Activated T-helper 2 cell treated with anti-CD3 and anti-CD28 coated beads, Interferon-gamma antibody, Interleukin-2, Interleukin-4, amounts not matched to agents 10 μg/mL and 5 μg/mL and 100 μg/mL, durations not matched to agents 14 hours and 24 hours and 36 hours (primary cell): ENCODE data around the gene IL1RAPL1. TPM values are rescaled to one million over a fixed set of nuclear protein-coding genes. Genes with fewer than 3 reads are reported as not detected.

Experiments used
- DNase-seq: peaks from one replicate; pipeline ENCODE4 v3.0.0; 2021; ENCODE audit warnings: low spot score
- H3K27ac Mint-ChIP-seq: one replicate; pipeline ENCODE4 v1.8.0; 2021; ENCODE audit warnings: mixed read lengths
- H3K27me3 Mint-ChIP-seq: one replicate; pipeline ENCODE4 v1.8.0; 2021; ENCODE audit warnings: low read depth, mixed read lengths
- H3K36me3 Mint-ChIP-seq: one replicate; pipeline ENCODE4 v1.8.0; 2021; ENCODE audit warnings: low read depth, mixed read lengths
- H3K4me1 Mint-ChIP-seq: one replicate; pipeline ENCODE4 v1.8.0; 2021; ENCODE audit warnings: low read depth, mixed read lengths
- H3K4me3 Mint-ChIP-seq: one replicate; pipeline ENCODE4 v1.8.0; 2021; ENCODE audit warnings: low read depth, mild to moderate bottlenecking, moderate library complexity, mixed read lengths
- H3K9me3 Mint-ChIP-seq: one replicate; pipeline ENCODE4 v1.8.0; 2021; ENCODE audit warnings: mixed read lengths
- intact Hi-C: fragments of 100-400 bp; cut with micrococcal nuclease; formaldehyde crosslinking; loops from one replicate; pipeline ENCODE4 v1.15.1; 2023
- total RNA-seq: library from RNA; stranded (reverse); gene quantifications from 2 replicates; pipeline ENCODE4 v1.2.3, GENCODE V29; 2022

The IL1RAPL1 gene
- total RNA-seq, 1 donor from 2014 or later: not detected

GRCh38 chrX:29506729-29507128, 919.5 kb downstream of the IL1RAPL1 start:
- H3K36me3 Mint-ChIP-seq: no peaks in the 10 kb centered on the region
- no peak overlapping the region for H3K4me3 Mint-ChIP-seq
- intact Hi-C loops: no loop called here
- no peak for DNase-seq
- peaks cover 17% of the 10 kb centered on the region for H3K9me3 Mint-ChIP-seq
- no peaks in the 10 kb centered on the region for H3K4me1 Mint-ChIP-seq
- no peaks in the 10 kb centered on the region for H3K27me3 Mint-ChIP-seq
- H3K27ac Mint-ChIP-seq: no peak overlapping the region

- no peak overlapping the region for H3K4me3 Mint-ChIP-seq
- H3K4me1 Mint-ChIP-seq: no peaks in the 10 kb centered on the region
- no peak for DNase-seq
- peaks cover 5% of the 10 kb centered on the region for H3K9me3 Mint-ChIP-seq
- H3K36me3 Mint-ChIP-seq: no peaks in the 10 kb centered on the region
- intact Hi-C loops: no loop called here
- no peaks in the 10 kb centered on the region for H3K27me3 Mint-ChIP-seq
- no peak overlapping the region for H3K27ac Mint-ChIP-seq
Measured at GRCh38 chrX:29518100-29518499, 930.9 kb downstream of the IL1RAPL1 start.

DNA sequence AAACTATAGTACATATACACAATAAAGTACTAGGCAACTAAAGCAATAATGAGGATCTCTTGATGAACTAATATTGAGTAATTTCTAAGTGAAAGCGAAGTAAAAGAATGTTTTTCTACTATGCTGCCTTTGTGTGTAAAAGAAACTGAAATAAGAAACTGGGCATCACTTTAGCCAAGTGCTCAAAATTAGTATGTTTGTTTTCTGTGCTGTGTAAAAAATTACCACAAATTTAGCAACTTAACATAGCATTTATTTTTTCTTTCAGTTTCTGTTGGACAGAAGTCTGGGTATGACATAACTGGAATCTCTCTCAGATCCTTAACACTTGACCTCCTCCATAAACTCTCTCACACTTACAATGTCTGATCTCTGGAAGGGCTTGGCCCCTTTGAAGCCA, 941.0 kb downstream of the IL1RAPL1 start:
- Mint-ChIP-seq H3K36me3 (no peaks in the 10 kb centered on the region), H3K27ac (no peak overlapping the region), H3K4me3 (no peak overlapping the region), H3K27me3 (no peaks in the 10 kb centered on the region), H3K9me3 (no peaks in the 10 kb centered on the region), H3K4me1 (no peaks in the 10 kb centered on the region)
- intact Hi-C loops: no loop called here
- no peak for DNase-seq

DNA sequence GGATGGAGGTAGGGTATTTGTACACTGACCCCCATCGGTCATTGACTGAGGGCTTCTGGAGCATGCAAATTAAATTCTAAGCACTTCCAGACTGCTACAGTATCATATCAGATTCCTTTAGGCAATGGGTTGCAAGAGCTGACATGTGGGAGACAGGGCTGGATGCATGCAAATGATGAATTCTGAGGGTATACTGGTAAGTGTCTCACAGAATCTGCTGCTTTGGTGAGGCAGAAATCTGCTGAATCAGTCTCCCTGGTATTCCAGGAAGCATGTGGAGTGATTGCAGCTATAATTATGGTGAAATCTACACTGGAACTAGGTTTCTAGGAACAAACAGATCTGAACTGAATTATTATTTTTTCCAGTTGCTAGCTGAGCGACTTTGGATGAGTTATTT, 943.3 kb downstream of the IL1RAPL1 start:
- Mint-ChIP-seq H3K4me1 (no peaks in the 10 kb centered on the region), H3K36me3 (no peaks in the 10 kb centered on the region), H3K4me3 (no peak overlapping the region), H3K27me3 (no peaks in the 10 kb centered on the region), H3K27ac (no peak overlapping the region), H3K9me3 (no peaks in the 10 kb centered on the region)
- DNase-seq: no peak
- intact Hi-C loops: no loop called here

- H3K27ac Mint-ChIP-seq: no peak overlapping the region
- H3K9me3 Mint-ChIP-seq: no peaks in the 10 kb centered on the region
- H3K4me1 Mint-ChIP-seq: no peaks in the 10 kb centered on the region
- H3K4me3 Mint-ChIP-seq: no peak overlapping the region
- H3K36me3 Mint-ChIP-seq: no peaks in the 10 kb centered on the region
- intact Hi-C loops: no loop called here
- DNase-seq: no peak
- no peaks in the 10 kb centered on the region for H3K27me3 Mint-ChIP-seq
Measured at GRCh38 chrX:29531336-29531735, 944.1 kb downstream of the IL1RAPL1 start.

DNA sequence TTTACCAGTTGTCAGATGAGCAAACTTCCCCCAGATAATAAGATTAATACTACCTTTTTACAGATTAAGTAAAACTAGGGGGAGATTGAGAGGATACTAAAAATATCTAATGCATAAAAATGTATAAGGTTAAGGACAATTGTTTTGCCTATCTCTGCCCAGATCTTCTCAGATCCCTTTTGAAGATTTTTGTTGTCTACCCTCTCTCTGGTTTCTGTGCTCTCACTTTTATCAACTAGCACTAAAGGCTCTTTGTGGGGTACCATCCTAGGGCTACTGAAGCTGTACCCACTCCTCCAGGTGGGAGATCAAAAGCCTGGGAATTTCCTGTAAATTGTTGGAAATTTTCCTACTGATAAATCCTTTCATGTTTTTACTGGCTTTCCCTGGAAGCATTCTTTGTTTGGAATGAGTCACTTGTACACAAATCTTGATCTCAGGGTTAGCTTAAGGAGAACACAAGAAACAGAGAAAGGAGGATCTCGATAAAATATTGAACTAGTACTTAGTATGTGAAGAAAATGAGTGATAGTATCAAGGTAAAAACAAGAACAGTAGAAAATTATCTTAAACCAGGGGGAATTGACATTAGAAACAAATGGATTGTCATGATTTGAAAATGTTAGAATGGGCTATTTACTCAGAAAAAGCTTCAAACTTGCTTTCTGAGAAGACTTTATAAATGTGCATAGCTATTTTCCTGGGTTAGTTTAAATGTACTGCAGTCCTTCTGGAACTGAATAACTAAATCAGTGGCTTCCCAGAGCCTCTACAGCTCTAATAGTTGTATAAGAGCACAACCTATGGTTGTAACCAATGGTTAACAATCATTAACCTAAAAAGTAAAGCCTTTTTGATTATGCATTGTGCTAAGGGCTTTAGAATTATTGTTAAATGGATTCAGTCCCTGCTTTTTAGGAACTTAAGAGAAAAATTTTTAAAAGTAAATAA, 948.2 kb downstream of the IL1RAPL1 start:
- intact Hi-C loops: no loop called here
- Mint-ChIP-seq H3K36me3 (no peaks in the 10 kb centered on the region), H3K27me3 (no peaks in the 10 kb centered on the region), H3K27ac (no peak overlapping the region), H3K4me3 (no peak overlapping the region), H3K9me3 (peaks cover 5% of the 10 kb centered on the region), H3K4me1 (no peaks in the 10 kb centered on the region)
- DNase-seq: no peak

GRCh38 chrX:29541038-29541437, 953.8 kb downstream of the IL1RAPL1 start:
- intact Hi-C loops: no loop called here
- H3K27ac Mint-ChIP-seq: no peak overlapping the region
- no peaks in the 10 kb centered on the region for H3K36me3 Mint-ChIP-seq
- no peaks in the 10 kb centered on the region for H3K4me1 Mint-ChIP-seq
- no peak for DNase-seq
- no peaks in the 10 kb centered on the region for H3K27me3 Mint-ChIP-seq
- peaks cover 8% of the 10 kb centered on the region for H3K9me3 Mint-ChIP-seq
- no peak overlapping the region for H3K4me3 Mint-ChIP-seq

- H3K4me3 Mint-ChIP-seq: no peak overlapping the region
- no peaks in the 10 kb centered on the region for H3K27me3 Mint-ChIP-seq
- H3K36me3 Mint-ChIP-seq: no peaks in the 10 kb centered on the region
- no peak for DNase-seq
- no peak overlapping the region for H3K27ac Mint-ChIP-seq
- peaks cover 8% of the 10 kb centered on the region for H3K9me3 Mint-ChIP-seq
- intact Hi-C loops: no loop called here
- no peaks in the 10 kb centered on the region for H3K4me1 Mint-ChIP-seq
Measured at GRCh38 chrX:29542152-29542551, 954.9 kb downstream of the IL1RAPL1 start.

DNA sequence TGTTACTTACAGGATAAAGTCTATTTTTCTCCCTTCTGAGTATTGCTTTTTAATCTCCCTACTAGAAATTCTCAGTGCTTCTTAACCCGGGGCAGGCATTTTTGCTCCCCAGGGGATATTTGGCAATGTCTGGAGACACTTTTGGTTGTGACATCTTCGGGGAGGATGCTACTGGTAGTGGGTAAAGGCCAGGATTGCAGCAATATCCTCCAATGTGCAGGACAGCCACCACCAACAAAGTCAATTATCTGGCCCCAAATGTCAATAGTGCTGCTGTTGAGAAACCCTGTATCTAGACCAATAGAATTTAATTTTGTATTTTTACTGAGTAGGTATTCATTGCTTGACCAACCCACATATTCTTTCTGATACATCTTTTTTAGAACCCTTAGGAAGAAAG, 958.6 kb downstream of the IL1RAPL1 start:
- no peak for DNase-seq
- intact Hi-C loops: no loop called here
- H3K4me1 Mint-ChIP-seq: no peaks in the 10 kb centered on the region
- H3K27me3 Mint-ChIP-seq: no peaks in the 10 kb centered on the region
- H3K36me3 Mint-ChIP-seq: no peaks in the 10 kb centered on the region
- H3K27ac Mint-ChIP-seq: no peak overlapping the region
- H3K9me3 Mint-ChIP-seq: peaks cover 3% of the 10 kb centered on the region
- H3K4me3 Mint-ChIP-seq: no peak overlapping the region

- no peak for DNase-seq
- peaks cover 3% of the 10 kb centered on the region for H3K9me3 Mint-ChIP-seq
- H3K36me3 Mint-ChIP-seq: no peaks in the 10 kb centered on the region
- intact Hi-C loops: no loop called here
- H3K27me3 Mint-ChIP-seq: no peaks in the 10 kb centered on the region
- H3K4me1 Mint-ChIP-seq: no peaks in the 10 kb centered on the region
- H3K27ac Mint-ChIP-seq: no peak overlapping the region
- H3K4me3 Mint-ChIP-seq: no peak overlapping the region
Measured at GRCh38 chrX:29547877-29548276, 960.6 kb downstream of the IL1RAPL1 start.

DNA sequence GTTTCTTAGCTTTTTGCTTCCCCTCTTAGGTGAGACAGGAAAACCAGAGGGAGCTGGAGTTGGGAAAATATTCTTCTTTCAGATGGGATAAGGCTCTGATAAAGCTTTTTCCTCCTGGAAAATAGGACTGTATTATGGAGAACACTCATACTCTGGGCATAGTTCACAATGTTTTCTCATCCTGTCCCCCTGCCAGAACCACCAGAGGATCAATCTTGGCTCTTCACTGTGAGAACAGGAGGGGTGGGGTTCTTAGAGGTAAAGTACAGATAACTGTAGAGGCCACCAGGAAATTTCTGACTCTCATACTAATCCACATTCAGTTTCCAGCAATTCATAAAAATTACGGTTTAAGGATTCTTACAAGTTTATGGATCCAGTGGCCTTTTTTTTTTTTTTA, 966.3 kb downstream of the IL1RAPL1 start:
- no peaks in the 10 kb centered on the region for H3K27me3 Mint-ChIP-seq
- H3K4me3 Mint-ChIP-seq: no peak overlapping the region
- H3K36me3 Mint-ChIP-seq: no peaks in the 10 kb centered on the region
- H3K4me1 Mint-ChIP-seq: no peaks in the 10 kb centered on the region
- intact Hi-C loops: no loop called here
- no peak overlapping the region for H3K27ac Mint-ChIP-seq
- no peak for DNase-seq
- no peaks in the 10 kb centered on the region for H3K9me3 Mint-ChIP-seq

DNA sequence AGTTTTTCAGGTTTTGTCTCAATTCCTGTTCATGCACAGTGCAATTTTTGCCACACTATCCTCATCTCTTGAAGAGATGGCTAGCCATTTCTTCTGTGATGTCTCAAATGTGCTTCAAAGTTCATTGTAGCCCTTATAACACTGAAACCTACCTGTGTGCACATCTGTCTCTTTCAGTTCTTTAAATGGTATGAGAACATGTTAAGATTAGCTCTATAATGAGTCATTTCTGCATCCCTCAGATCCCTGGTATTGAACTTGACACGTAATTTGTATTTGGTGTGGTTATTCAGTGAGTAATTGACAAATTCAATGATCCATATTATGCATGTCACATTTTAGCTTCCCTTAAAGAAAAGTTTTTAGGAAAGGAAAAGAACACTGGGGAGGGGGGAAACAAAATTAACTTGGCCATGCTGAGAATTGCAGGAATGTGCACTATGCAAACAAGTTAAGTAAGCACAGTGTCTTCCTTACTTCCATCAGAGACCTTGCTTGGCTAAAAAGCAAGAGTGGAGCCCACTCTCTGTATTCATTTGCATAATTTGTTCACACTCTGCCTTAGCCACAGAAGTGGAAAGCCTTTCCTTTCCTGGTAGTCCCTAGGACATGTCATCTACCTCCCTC, 968.3 kb downstream of the IL1RAPL1 start:
- no peak overlapping the region for H3K27ac Mint-ChIP-seq
- no peak for DNase-seq
- H3K9me3 Mint-ChIP-seq: peaks cover 5% of the 10 kb centered on the region
- intact Hi-C loops: no loop called here
- H3K36me3 Mint-ChIP-seq: no peaks in the 10 kb centered on the region
- H3K4me3 Mint-ChIP-seq: no peak overlapping the region
- H3K4me1 Mint-ChIP-seq: no peaks in the 10 kb centered on the region
- H3K27me3 Mint-ChIP-seq: no peaks in the 10 kb centered on the region

DNA sequence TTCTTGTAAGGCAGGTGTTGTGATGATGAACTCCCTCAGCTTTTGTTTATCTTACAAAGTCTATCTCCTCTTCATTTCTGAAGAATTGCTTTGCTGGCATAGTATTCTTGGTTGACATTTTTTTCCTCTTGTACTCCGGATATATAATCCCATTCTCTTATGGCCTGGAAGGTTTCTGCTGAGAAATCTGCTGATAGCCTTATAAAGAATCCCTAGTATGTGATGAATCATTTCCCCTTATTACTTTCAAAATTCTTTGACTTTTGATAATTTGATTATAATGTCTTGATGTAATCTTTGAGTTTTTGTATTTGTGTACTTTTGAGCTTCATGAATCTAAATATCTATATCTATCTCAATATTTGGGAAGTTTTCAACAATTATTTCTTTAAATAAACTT, 972.8 kb downstream of the IL1RAPL1 start:
- intact Hi-C loops: no loop called here
- no peak for DNase-seq
- Mint-ChIP-seq H3K9me3 (peaks cover 8% of the 10 kb centered on the region), H3K4me3 (no peak overlapping the region), H3K4me1 (no peaks in the 10 kb centered on the region), H3K36me3 (no peaks in the 10 kb centered on the region), H3K27ac (no peak overlapping the region), H3K27me3 (no peaks in the 10 kb centered on the region)
